ENCODE results near the gene BMAL1.
A peak's percentile ranks its signal among the peaks of the same experiment; 100 is the strongest.

BMAL1 gene

GRCh38 chr11:13278609-13279486 lies 1.3 kb downstream of the BMAL1 start:
- peak; percentile 2; the same call in 1 of the 3 replicates for ATAC-seq
- TF ChIP-seq GLIS3 (CRISPR knock-in tag; IDR thresholded peaks at IDR 0.05) = no peak
- no peak for TF ChIP-seq TSHZ2 (CRISPR knock-in tag; IDR thresholded peaks at IDR 0.05)
- TF ChIP-seq OSR1 (CRISPR knock-in tag; IDR thresholded peaks at IDR 0.05) = no peak
- TF ChIP-seq RARB (CRISPR knock-in tag; IDR thresholded peaks at IDR 0.05) = no peak
- no peak for TF ChIP-seq ZC3H10 (CRISPR knock-in tag; IDR thresholded peaks at IDR 0.05)
- TF ChIP-seq PATZ1 (CRISPR knock-in tag; IDR thresholded peaks at IDR 0.05; ENCODE audit: borderline replicate concordance) = no peak
- TF ChIP-seq CSDC2 (CRISPR knock-in tag; IDR thresholded peaks at IDR 0.05) = no peak
- TF ChIP-seq ZFP30 (CRISPR knock-in tag; IDR thresholded peaks at IDR 0.05) = no peak
- TF ChIP-seq ARNTL (CRISPR knock-in tag; IDR thresholded peaks at IDR 0.05; ENCODE audit: borderline replicate concordance, low read depth) = no peak
- no peak for TF ChIP-seq ESRRG (CRISPR knock-in tag; IDR thresholded peaks at IDR 0.05)
- TF ChIP-seq ZFP3 (CRISPR knock-in tag; IDR thresholded peaks at IDR 0.05) = no peak
- no peak for TF ChIP-seq ZNF8 (CRISPR knock-in tag; IDR thresholded peaks at IDR 0.05)

GRCh38 chr11:13279487-13279834 lies 1.9 kb downstream of the BMAL1 start:
- ATAC-seq = no peak
- TF ChIP-seq OSR1 (CRISPR knock-in tag; IDR thresholded peaks at IDR 0.05) = no peak
- no peak for TF ChIP-seq ZNF8 (CRISPR knock-in tag; IDR thresholded peaks at IDR 0.05)
- TF ChIP-seq GLIS3 (CRISPR knock-in tag; IDR thresholded peaks at IDR 0.05) = no peak
- TF ChIP-seq CSRNP3 (CRISPR knock-in tag; IDR thresholded peaks at IDR 0.05) = no peak
- TF ChIP-seq POU6F1 (CRISPR knock-in tag; IDR thresholded peaks at IDR 0.05; ENCODE audit: borderline replicate concordance, low read depth) = no peak

- TF ChIP-seq BACH2 (CRISPR knock-in tag; IDR thresholded peaks at IDR 0.05; ENCODE audit: borderline replicate concordance) (no peak), ESRRG (CRISPR knock-in tag; IDR thresholded peaks at IDR 0.05) (no peak), ZNF8 (CRISPR knock-in tag; IDR thresholded peaks at IDR 0.05) (no peak), GLIS3 (CRISPR knock-in tag; IDR thresholded peaks at IDR 0.05) (no peak), ZC3H10 (CRISPR knock-in tag; IDR thresholded peaks at IDR 0.05) (no peak), OSR1 (CRISPR knock-in tag; IDR thresholded peaks at IDR 0.05) (no peak), ARNTL (CRISPR knock-in tag; IDR thresholded peaks at IDR 0.05; ENCODE audit: borderline replicate concordance, low read depth) (no peak), TOX (CRISPR knock-in tag; IDR thresholded peaks at IDR 0.05; ENCODE audit: borderline replicate concordance) (no peak), ZFP30 (CRISPR knock-in tag; IDR thresholded peaks at IDR 0.05) (no peak), POU6F1 (CRISPR knock-in tag; IDR thresholded peaks at IDR 0.05; ENCODE audit: borderline replicate concordance, low read depth) (no peak)
- ATAC-seq = no peak
These were observed 2.6 kb downstream of the BMAL1 start for GRCh38 chr11:13280092-13280722.
